CD4-positive, alpha-beta memory T cell (primary cell): ENCODE results near the gene KRTAP5-4. TPM values are rescaled to one million over a fixed set of nuclear protein-coding genes. Genes with fewer than 3 reads are reported as not detected.
"Not testable (repeated sequence)": the region's sequence is repeated elsewhere in the genome, so short reads cannot be mapped to it uniquely, and the experiment has no call there.

Experiments used
- CTCF ChIA-PET: fragments of 350-600 bp; sonication (Branson Sonifier 250); formaldehyde crosslinking; loops from one replicate; lab custom pipeline; 2021; ENCODE audit warnings: inconsistent platforms; ENCODE audit not compliant: partially characterized antibody; lab: Charles Lee
- POLR2A ChIA-PET: fragments of 350-600 bp; sonication (Branson Sonifier 250); formaldehyde crosslinking; loops from one replicate; lab custom pipeline; 2021; ENCODE audit not compliant: partially characterized antibody; lab: Charles Lee
- DNase-seq, 5 donors: peaks; one replicate each; pipeline versions ENCODE4 v3.0.0 to v3.0.0-alpha.2; 2020 to 2022; ENCODE audit warnings: mixed read lengths in 1 of 5
- H3K27ac ChIP-seq: one replicate; pipeline ENCODE4 v1.7.0; 2013; ENCODE audit warnings: low read depth, low read length
- H3K27me3 ChIP-seq: 2 replicates; pipeline ENCODE4 v1.7.0; 2013; ENCODE audit warnings: mild to moderate bottlenecking, low read length, moderate library complexity; ENCODE audit not compliant: insufficient read depth
- H3K36me3 ChIP-seq: 2 replicates; pipeline ENCODE4 v1.7.0; 2013; ENCODE audit warnings: mild to moderate bottlenecking, low read length, moderate library complexity; ENCODE audit not compliant: insufficient read depth
- H3K4me1 ChIP-seq: 2 replicates; pipeline ENCODE4 v1.7.0; 2013; ENCODE audit warnings: mild to moderate bottlenecking, low read length, moderate library complexity; ENCODE audit not compliant: insufficient read depth
- H3K4me3 ChIP-seq, 2 donors: one replicate each; pipeline ENCODE4 v1.7.0; 2013; ENCODE audit warnings: low read length in 2 of 2, mild to moderate bottlenecking in 1 of 2
- H3K9me3 ChIP-seq, 2 donors: one replicate each; pipeline ENCODE4 v1.7.0; 2013; ENCODE audit warnings: low read length in 2 of 2, control low read depth in 1 of 2; ENCODE audit not compliant: control insufficient read depth in 1 of 2
- H3K27ac Mint-ChIP-seq, 7 donors: one replicate each; pipeline ENCODE4 v1.8.0; 2020 to 2021; ENCODE audit warnings: mixed read lengths in 7 of 7, mild to moderate bottlenecking in 6 of 7, inconsistent platforms in 3 of 7, moderate library complexity in 3 of 7
- H3K27me3 Mint-ChIP-seq, 2 donors: one replicate each; pipeline ENCODE4 v1.8.0; 2020 to 2021; ENCODE audit warnings: mixed read lengths in 2 of 2
- H3K36me3 Mint-ChIP-seq, 2 donors: one replicate each; pipeline ENCODE4 v1.8.0; 2020 to 2021; ENCODE audit warnings: mixed read lengths in 2 of 2, inconsistent platforms in 1 of 2, mild to moderate bottlenecking in 1 of 2
- H3K4me1 Mint-ChIP-seq, 4 donors: one replicate each; pipeline ENCODE4 v1.8.0; 2020 to 2021; ENCODE audit warnings: mixed read lengths in 4 of 4, mild to moderate bottlenecking in 1 of 4
- H3K4me3 Mint-ChIP-seq, 8 donors: one replicate each; pipeline ENCODE4 v1.8.0; 2020 to 2021; ENCODE audit warnings: mixed read lengths in 8 of 8, mild to moderate bottlenecking in 7 of 8, moderate library complexity in 6 of 8, inconsistent platforms in 3 of 8
- H3K9me3 Mint-ChIP-seq, 8 donors: one replicate each; pipeline ENCODE4 v1.8.0; 2020 to 2021; ENCODE audit warnings: mixed read lengths in 8 of 8, mild to moderate bottlenecking in 5 of 8, inconsistent platforms in 3 of 8, moderate library complexity in 1 of 8
- intact Hi-C: fragments of 100-400 bp; cut with micrococcal nuclease; formaldehyde crosslinking; loops from one replicate; pipeline ENCODE4 v1.15.1; 2023
- polyA plus RNA-seq, 2 donors: library from polyadenylated mRNA; unstranded; fragments of 300-500 nt; fragmentation: Illumina TruSeq; gene quantifications; one replicate each; pipeline ENCODE4 v1.2.3, GENCODE V29; 2021
- total RNA-seq, 2 experiments: library from RNA; stranded (reverse); gene quantifications; one replicate each; pipeline ENCODE4 v1.2.3, GENCODE V29; 2021

KRTAP5-4 gene
- total and polyA plus RNA-seq, 4 experiments from 2014 or later: not detected

DNA sequence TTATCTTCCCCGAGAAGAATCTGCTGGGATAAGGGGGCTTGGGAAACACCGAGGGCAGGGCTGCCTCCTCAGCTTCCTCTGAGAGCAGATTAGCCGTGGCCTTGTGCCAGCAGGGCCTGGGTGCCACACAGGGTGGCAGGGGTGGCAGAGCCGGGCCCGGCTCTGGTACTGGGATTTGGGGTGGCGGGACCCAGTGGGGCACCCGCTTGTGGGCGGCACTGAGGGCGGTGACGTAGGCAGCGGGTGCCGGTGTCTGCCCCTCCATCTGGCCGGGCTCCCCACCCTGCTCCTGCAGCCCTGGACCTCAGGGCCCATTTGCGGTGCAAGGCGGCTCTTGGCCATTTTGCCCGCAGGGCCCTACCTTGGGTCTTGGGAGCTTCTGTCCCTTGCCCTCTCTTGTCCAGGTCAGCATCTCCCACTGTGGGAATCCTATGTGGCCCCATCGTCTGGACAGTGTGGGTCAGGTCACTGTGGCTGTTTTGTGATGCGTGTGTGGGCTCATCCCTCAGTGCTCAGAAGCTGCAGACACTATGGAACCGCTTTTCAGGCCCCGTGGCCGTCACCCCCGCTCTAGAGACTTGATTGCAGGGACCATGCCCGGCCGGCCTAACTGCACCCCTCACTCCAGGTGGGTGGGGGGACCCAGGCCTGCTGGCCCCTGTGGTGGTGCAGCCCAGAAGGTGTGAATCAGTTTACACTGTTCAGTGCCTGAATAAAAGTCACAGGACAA, 45.3 kb upstream of the KRTAP5-4 start:
- H3K4me1 Mint-ChIP-seq: peaks cover 0 to 4% (median under 1%) of the 10 kb centered on the region in 4 donors
- DNase-seq: no peak
- Histone ChIP-seq H3K27ac (no peak overlapping the region), H3K36me3 (no peaks in the 10 kb centered on the region), H3K4me1 (no peaks in the 10 kb centered on the region), H3K27me3 (peaks cover 3% of the 10 kb centered on the region), H3K9me3 (no peaks in the 10 kb centered on the region), H3K4me3 (no peak overlapping the region)
- ChIA-PET POLR2A (no interaction called here), CTCF (no interaction called here)
- peaks cover 0 to 4% (median 0%) of the 10 kb centered on the region in 8 donors for H3K9me3 Mint-ChIP-seq
- H3K4me3 Mint-ChIP-seq: no peak overlapping the region
- intact Hi-C loops: no loop called here
- no peaks in the 10 kb centered on the region for H3K36me3 Mint-ChIP-seq
- H3K27ac Mint-ChIP-seq: peak overlapping the region in 1 of 7 donors; percentile 38
- peaks cover 10 to 14% of the 10 kb centered on the region in 2 donors for H3K27me3 Mint-ChIP-seq

DNA sequence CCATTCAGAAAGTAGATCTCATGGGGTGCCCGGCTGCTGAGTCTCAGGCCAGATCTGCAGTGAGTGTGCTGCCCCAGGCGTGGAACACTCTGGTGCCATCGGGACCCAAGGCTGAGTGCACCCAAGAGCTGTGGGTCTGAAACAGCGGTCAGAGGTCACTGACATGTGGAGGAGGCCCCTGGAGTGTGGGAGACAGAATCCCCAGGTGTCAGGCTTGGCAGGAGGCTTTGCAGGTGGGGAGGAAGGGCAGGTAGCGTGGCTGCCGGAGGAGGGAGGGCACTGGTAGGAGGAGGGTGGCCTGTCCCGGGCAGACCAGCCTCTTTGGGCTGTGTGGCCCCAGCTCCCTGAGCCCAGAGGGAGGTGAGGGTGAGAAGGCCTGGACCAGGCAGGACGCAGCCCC, 43.4 kb upstream of the KRTAP5-4 start:
- Histone ChIP-seq H3K4me1 (no peaks in the 10 kb centered on the region), H3K27me3 (peaks cover 3% of the 10 kb centered on the region), H3K4me3 (no peak overlapping the region), H3K9me3 (no peaks in the 10 kb centered on the region), H3K36me3 (no peaks in the 10 kb centered on the region), H3K27ac (no peak overlapping the region)
- no peak overlapping the region for H3K27ac Mint-ChIP-seq
- no peak for DNase-seq
- ChIA-PET CTCF (no interaction called here), POLR2A (no interaction called here)
- H3K4me1 Mint-ChIP-seq: peaks cover 3 to 13% (median 6%) of the 10 kb centered on the region in 4 donors
- peaks cover 0 to 4% (median 0%) of the 10 kb centered on the region in 8 donors for H3K9me3 Mint-ChIP-seq
- intact Hi-C loops: no loop called here
- no peaks in the 10 kb centered on the region for H3K36me3 Mint-ChIP-seq
- H3K4me3 Mint-ChIP-seq: no peak overlapping the region
- peaks cover 13 to 14% of the 10 kb centered on the region in 2 donors for H3K27me3 Mint-ChIP-seq

DNA sequence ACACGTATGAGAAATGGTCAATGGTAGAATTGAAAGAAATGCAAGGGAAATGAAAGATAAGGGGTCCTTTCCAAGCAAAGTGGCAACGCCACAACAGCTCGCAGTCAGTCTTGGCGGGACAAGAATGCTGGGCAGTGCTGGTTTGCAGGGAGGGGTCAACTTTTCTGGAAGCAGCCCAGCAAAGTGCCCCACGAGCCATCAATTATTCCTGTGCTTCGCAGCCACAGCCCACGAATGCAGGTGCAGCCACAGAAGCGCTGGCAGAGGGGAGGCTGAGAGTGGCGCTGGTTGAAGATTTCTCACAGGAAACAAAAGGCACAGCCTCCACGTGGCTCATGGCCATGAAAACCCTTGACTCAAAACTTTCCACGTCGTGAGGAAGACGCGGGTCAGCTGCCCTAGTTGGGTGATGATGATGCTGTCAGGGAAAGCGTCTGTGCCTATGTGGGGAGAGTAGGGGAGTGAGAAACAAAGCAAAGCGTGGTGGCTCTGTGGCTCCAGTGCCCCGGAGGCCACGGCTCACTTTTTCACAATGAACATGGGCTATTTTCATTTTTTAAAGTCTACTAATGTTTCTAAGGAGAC, 40.9 kb upstream of the KRTAP5-4 start:
- intact Hi-C loops: not testable (repeated sequence)

DNA sequence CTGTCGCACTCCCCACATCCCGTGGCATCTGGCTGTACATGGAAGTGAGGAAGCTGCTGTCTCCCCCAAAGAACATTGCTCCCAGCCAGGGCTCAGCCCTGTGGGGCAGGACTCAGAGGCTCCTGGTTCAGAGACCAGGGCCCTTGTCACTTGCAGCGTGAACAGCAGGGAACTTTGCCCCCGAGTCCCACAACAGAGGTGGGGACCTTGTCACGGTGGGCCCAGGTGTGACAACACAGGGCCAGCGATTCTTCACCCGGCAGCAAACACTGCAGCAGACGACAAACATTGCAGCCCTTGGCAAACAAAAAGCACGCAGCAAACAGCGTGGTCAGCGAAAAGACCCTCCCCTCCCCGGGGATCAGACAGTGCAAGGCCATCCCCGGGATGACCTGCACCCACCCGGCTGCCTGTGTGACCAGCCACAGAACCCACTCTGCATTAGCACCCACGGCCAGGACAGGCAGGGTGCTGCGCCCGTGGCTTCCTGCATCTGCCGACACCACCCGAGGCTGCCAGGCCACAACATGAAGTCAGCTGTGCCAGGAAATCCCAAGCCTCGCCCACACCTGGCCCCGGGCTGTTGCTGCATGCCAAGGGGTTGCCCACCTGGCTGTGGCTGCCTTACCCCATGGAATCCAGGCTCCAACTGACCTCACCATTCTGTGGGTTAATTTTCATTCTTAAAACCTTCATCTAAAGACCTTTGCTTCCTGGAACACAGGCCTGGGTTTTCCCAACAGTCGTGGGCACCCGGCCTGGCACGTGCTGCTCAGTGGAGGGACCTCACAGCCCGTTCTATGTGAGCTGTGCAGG, 39.7 kb upstream of the KRTAP5-4 start:
- H3K4me1 ChIP-seq: peaks cover 14% of the 10 kb centered on the region
- H3K4me3 ChIP-seq, intact Hi-C loops, POLR2A ChIA-PET, DNase-seq, H3K27ac ChIP-seq, H3K27me3 ChIP-seq, H3K9me3 ChIP-seq, H3K36me3 ChIP-seq, H3K9me3 Mint-ChIP-seq, H3K4me3 Mint-ChIP-seq, H3K36me3 Mint-ChIP-seq, H3K27ac Mint-ChIP-seq, CTCF ChIA-PET: not testable (repeated sequence)
- peaks cover 8 to 21% (median 17%) of the 10 kb centered on the region in 4 donors for H3K4me1 Mint-ChIP-seq
- peaks cover 7 to 21% of the 10 kb centered on the region in 2 donors for H3K27me3 Mint-ChIP-seq

More for the DNA sequence above, 40.9 kb upstream of the KRTAP5-4 start:
- peaks cover 14% of the 10 kb centered on the region for H3K4me1 ChIP-seq
- H3K27ac ChIP-seq, H3K27me3 ChIP-seq, H3K4me3 ChIP-seq, H3K36me3 ChIP-seq, H3K9me3 ChIP-seq, CTCF ChIA-PET, H3K36me3 Mint-ChIP-seq, H3K9me3 Mint-ChIP-seq, H3K4me3 Mint-ChIP-seq, POLR2A ChIA-PET, H3K27ac Mint-ChIP-seq, DNase-seq: not testable (repeated sequence)
- peaks cover 8 to 21% (median 17%) of the 10 kb centered on the region in 4 donors for H3K4me1 Mint-ChIP-seq
- peaks cover 8 to 22% of the 10 kb centered on the region in 2 donors for H3K27me3 Mint-ChIP-seq

DNA sequence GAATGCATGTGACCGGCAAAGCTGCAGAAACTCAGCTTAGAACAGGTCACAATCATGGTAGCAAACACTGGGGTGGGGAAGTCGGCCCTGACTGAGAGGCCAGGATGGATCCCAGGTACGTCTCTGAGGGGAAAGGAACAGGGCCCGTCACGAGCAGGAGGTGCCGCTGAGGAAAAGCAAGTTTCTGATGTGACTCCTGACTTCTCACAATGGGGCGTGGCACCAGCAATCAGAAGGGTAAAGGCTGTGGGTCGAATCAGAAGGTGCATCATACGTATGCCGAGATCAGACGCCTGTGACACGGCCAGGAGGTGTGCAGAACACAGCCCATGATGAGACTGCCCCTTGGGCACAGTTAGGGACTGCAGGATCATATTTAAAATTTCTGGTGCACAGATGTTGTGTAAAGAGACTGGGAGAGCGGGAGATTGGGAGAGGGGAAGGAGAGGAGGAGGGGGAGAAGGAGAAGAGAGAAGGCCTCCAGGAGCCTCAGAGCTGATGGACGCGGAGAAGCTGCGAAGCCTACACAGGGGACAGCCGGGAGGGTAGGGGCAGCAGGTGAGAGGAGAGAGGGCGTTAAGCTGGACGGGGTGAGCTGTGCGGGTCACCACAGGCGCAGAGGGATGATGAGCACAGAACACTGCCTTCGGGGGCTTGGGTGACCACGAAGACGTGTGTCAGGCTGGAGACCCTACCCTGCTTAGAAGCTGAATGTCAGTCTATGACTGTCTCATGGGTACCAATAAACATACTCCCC, 38.4 kb upstream of the KRTAP5-4 start:
- Histone ChIP-seq H3K27me3 (no peaks in the 10 kb centered on the region), H3K4me1 (peaks cover 14% of the 10 kb centered on the region), H3K27ac (no peak overlapping the region), H3K9me3 (no peaks in the 10 kb centered on the region), H3K36me3 (no peaks in the 10 kb centered on the region), H3K4me3 (no peak overlapping the region)
- peak overlapping the region in 2 of 8 donors; percentile 21 to 44 for H3K4me3 Mint-ChIP-seq
- no peak for DNase-seq
- H3K36me3 Mint-ChIP-seq: no peaks in the 10 kb centered on the region
- H3K4me1 Mint-ChIP-seq: peaks cover 8 to 21% (median 17%) of the 10 kb centered on the region in 4 donors
- peak overlapping the region in 2 of 7 donors; percentile 32 to 42 for H3K27ac Mint-ChIP-seq
- peaks cover 0 to 4% (median 0%) of the 10 kb centered on the region in 8 donors for H3K9me3 Mint-ChIP-seq
- intact Hi-C loops: no loop called here
- ChIA-PET CTCF (interaction anchor here (1.7 kb wide), 1 partner anchor 33 kb away, joined by 4 read pairs; no protein-coding TSS in a partner anchor), POLR2A (no interaction called here)
- peaks cover 10 to 23% of the 10 kb centered on the region in 2 donors for H3K27me3 Mint-ChIP-seq

- peak overlapping the region in 2 of 7 donors; percentile 68 to 69 for H3K27ac Mint-ChIP-seq
These were observed 37.6 kb upstream of the KRTAP5-4 start for GRCh38 chr11:1659506-1659905.

More at GRCh38 chr11:1659506-1659905, 37.6 kb upstream of the KRTAP5-4 start:
- H3K4me1 Mint-ChIP-seq: peaks cover 8 to 21% (median 17%) of the 10 kb centered on the region in 4 donors
- H3K27me3 Mint-ChIP-seq: peaks cover 9 to 24% of the 10 kb centered on the region in 2 donors
- peaks cover 0 to 4% (median 0%) of the 10 kb centered on the region in 8 donors for H3K9me3 Mint-ChIP-seq
- Histone ChIP-seq H3K9me3 (no peaks in the 10 kb centered on the region), H3K36me3 (no peaks in the 10 kb centered on the region), H3K27me3 (no peaks in the 10 kb centered on the region), H3K4me3 (no peak overlapping the region), H3K27ac (no peak overlapping the region), H3K4me1 (peaks cover 14% of the 10 kb centered on the region)
- intact Hi-C loops: no loop called here
- peak in 2 of 5 donors; percentile 9 to 19 for DNase-seq
- CTCF ChIA-PET: interaction anchor here (1.0 to 1.7 kb wide), 2 partner anchors 9 to 34 kb away, joined by 3 to 4 read pairs; no protein-coding TSS in a partner anchor
- POLR2A ChIA-PET: no interaction called here
- H3K4me3 Mint-ChIP-seq: peak overlapping the region in 6 of 8 donors; percentile 32 to 70 (median 52)
- H3K36me3 Mint-ChIP-seq: no peaks in the 10 kb centered on the region
